Measurements from ENCODE around the gene NOXA1.

NOXA1 gene

DNA sequence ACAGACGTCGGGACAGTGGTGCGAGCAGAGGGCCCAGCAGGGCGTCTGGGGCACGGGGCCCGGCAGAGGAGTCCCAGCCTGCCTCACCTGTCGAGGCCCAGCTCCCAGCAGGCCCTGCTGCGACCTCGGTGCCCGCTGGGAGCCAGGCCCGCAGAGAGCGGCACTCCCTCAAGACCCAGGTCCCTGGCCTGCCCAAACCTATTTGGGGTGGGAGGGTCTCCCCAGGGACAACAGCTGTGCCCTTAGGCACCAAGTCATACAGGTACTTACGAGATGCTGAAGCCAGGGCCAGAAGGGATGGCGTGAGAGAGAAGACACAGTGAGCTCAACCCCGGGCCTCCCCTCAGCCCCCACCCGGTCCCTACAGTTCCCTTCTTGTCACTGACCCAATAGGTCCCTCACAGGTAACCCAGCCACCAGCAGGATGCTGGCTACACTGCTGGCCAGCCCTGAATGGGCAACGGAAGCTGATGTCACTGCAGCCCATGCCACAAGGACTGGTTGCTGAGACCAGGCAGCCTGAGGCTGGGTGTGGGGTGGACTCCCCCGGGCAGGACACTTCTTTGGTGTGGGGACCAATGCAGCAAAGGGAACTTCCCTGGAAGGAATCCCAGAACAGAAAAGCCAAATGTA lies 32.3 kb downstream of the NOXA1 start:
- FAIRE-seq = no peak

DNA sequence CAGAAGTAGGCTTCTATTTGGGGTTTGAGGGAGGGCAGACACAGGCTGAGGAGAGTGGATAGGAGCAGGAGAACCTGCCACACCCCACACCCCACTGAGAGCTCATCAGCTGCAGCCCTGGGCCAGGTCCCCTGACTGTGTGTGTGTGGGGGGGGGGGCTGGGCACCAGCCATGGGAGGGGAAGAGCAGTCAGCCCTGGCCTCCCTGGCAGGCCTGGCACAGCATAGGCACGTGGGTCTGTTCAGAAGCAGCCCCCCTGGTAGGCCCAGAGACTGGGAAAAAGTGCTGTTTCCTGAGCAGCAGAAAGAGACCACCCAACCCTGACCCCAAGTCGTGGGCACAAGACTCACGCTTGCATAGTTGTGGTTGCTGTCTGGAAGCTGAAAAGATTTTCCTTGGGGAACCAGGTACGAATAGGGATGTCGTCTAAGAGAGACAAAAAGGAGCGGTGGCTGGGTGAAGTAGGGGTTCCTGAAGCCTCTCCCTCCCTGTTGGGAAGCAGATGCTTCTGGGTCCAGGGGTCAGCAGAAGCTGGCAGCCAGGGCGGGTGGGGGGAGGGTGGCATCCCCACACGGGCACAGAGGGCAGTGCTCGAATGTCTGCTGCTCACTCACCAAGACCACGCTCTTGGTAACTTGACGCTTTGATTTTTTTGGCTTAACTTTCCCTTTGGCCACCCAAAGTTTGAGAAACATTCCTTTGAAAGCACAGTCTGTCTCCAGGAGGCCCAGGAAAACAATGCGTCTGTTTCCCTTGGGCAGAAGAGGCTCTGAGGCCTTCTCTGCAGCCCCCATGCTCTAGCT lies 33.1 kb downstream of the NOXA1 start:
- FAIRE-seq = no peak

DNA sequence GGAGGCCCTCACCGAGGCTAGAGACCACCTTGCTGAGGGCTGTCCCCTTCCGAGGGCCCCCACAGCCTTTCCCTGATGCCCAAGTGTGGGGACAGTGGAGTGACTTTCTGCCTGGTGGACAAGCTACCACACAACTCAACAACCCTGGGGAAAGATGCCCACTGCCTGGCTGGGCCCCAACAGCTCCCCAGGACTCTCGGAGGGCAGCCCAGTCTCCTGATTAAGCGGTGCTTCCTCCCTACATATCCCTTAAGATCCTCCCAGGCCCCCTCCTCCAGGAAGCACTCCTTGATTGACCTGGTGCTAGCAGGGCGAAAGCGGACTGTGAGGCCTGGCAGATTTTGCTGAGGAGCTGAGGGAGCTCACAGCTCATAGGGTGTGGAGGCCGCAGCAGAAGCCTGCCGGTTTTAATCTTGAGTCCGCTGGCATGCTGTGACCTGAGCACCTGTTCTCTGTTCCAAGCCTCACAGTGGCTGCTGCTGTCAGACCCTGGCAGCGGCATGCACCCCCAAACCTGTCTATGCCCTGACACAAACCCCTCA lies 33.7 kb downstream of the NOXA1 start:
- FAIRE-seq = no peak

DNA sequence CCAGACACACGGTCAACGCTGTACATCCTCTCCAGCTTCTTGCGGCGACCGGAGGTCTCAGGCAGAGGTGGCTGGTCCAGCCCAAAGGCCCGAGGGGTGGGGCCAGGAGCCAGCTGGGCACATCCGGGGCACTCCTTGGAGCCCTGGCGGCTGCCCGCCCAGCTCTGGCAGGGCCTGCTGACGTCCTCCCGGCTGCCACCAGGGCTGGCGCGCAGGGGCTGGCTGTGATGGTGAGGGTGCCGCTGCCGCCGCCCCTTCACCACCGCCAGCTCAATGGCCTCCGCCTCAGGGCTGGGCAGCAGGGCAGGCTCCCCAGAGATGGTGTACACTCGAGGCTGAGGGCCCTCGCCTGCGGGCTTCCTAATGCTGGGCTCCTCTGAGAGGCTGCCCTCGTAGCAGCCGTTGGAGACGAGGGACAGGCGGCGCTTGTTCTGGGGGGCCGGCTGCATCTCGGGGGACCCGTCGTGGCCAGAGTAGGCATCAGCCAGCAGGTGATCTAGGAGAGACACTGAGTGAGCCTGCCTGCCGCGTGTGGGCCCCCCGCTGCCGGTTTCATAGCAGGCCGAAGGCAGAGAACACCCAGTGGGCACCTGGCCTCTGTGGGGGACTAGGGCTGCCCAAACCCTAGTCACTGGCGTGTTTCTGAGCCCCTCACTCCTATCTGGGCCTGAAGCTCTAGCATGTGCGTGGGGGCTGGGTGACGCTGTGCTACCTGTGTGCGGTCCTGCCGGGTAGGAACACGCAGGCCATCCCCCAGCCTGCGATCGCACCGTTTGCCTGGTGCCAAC lies 34.4 kb downstream of the NOXA1 start:
- no peak for FAIRE-seq

DNA sequence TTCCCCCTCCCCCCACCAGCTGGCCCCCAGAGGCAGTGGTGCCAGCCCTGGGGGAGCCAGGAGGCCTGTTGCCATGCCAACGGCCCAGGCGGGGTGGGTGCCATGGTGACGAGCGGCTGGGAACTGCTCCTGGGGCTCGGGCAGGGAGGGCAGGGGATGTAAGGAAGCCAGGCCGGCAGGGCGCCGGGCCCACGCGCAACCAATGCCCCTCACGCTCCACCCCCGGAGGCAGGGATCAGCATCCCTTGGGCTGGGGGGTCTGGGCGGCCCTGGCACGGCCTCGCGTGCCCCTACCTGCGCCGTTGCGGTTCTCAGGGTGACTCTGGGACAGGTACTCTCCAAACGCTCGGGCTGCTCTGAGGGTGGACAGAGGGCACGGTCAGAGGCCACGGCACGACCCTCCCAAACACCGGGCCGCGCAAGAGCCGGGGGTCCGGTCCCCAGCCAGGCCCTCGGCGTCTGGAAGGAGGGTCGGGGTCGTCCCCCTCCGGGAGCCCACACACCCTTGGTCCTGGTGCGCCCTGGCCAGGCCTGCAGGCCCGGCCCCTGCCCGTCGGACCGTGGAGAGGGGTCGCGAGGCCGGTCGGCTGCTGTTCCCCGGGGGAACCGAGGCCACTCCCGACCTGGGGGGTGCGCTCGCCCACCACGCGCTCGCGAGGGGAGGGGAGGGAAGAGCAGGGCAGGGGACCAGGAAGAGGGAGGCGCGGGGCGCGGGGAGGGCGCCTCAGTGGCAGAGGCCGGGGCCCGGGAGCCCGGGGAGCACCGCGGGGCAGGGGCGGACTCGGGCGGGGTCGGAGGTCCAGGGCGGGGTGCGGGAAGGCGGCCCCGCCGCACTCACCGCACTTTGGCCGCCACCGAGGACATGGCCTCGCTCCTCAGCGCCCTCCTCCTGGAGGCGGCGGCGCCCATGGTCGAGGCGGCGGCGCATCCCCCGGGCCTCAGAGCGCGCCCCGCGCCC lies 35.3 kb downstream of the NOXA1 start:
- FAIRE-seq = no peak

DNA sequence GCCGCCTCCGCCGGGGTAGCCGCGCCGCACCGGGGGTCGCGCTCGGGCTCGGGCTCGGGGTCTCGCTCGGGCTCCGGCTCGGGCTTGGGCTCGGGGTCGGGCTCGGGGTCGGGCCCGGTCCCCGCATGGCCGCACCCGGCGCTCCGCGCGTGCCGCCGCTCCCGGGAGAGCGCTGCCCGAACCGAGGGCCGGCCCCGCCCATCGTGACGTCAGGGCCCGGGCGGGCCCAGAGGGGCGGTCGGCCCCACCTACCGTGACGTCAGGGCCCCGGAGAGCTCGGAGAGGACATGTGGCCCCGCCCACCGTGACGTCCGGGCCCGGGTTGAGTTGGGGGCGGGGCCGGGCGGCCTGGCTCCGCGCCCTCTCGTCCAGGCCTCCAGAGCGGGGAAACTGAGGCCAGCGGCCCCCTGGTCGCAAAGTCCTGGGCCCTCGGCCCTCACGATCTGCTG lies 36.0 kb downstream of the NOXA1 start, which contains the start of gene NSMF:
TSS of gene NSMF (minus strand) at position 183 of the 449 bp plus-strand sequence. CDS start 232 bp downstream, outside the sequence.
- no peak for FAIRE-seq

DNA sequence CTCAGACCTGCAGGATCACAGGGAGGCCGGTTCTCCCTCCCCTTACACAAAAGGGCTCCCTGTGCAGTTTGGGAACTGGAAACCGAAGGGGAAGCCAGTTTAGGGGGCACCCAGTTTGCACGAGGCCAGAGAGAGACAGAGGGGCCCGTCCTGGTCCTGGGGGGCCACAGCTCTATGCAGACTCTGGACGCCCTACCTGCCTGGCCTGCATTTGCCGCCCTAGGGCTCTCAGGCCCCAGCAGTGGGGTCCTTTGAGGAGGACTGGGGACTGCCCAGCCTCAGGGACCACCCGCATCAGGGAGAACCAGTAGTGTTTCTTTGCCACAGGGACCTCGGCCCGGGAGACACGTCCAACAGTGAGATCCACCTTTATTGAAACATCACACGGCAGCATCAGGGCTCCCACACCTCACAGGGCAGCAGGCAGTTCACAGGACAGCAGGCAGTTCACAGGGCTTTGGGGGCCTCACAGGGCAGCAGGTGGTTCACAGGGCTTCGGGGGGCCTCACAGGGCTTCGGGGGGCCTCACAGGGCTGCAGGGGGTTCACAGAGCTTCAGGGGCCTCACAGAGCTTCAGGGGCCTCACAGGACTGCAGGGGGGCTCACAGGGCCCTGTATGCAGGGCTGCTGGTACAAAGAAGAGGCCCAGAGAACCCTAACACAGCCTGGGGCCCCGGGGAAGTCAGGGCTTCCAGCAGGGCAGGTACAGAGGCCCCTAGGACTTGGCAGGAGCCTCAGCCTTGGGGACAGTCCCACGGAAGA lies 36.6 kb downstream of the NOXA1 start:
- FAIRE-seq = no peak

DNA sequence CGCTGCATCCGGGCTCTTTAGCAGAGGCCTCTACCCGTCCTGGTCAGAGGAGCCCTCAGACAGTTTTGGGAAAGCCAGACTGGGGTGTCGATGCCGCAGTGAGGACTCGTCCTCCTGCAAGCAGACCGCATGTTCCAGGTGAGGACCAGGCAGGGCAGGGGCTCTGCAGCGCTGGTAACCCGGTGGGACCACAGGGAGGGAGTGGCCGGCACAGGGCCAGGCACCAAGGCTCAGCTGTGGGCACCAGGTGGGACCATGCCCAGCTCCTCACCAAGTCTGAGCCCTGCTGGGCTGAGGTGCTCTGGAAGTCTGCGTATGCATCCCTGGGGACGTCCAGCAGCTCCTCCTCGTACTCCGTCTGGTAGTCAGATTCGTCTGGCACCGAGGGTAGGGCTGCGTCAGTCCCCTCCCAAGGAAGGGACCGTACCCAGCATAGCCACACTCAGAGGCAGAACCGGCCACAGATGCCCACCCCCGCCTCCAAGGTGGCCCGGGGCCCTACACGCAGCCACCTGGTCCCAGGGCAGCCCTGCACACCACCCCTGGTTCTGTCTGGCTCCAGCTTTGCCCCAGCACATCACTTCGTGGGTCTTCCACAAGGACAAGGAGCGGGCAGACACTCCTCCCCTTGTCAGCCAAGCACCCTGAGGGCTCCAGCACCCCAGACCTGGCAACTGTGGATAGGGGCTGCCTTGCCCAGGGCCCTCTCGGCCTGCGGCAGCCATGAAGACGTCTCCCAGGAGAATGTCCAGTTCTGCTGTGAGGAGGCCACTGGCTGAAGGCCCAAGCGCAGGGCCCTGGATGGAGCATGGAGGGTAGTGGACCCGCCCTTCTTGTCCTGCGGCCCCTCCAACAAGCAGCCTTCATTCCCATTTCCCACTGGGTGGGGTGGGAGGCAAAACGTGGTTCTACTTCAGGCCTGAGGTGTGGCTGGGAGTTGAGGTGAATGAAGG lies 37.4 kb downstream of the NOXA1 start:
- no peak for FAIRE-seq

DNA sequence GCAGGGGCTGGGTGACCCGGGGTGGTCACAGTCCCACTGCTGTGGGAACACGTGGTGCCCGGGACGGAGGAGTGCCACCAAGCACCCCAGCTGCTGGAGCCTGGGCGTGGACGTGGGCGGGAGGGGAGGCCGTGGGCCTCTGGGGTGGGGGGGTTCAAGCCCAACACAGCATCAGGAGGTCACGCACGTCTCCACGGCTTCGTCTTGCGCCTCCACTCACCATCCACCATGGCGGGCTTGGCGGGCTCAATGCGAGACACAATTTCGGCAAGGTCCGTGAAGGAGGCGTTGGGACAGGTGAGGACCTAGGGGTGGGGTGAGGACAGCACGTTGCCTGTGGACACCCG lies 38.1 kb downstream of the NOXA1 start:
- FAIRE-seq = no peak

DNA sequence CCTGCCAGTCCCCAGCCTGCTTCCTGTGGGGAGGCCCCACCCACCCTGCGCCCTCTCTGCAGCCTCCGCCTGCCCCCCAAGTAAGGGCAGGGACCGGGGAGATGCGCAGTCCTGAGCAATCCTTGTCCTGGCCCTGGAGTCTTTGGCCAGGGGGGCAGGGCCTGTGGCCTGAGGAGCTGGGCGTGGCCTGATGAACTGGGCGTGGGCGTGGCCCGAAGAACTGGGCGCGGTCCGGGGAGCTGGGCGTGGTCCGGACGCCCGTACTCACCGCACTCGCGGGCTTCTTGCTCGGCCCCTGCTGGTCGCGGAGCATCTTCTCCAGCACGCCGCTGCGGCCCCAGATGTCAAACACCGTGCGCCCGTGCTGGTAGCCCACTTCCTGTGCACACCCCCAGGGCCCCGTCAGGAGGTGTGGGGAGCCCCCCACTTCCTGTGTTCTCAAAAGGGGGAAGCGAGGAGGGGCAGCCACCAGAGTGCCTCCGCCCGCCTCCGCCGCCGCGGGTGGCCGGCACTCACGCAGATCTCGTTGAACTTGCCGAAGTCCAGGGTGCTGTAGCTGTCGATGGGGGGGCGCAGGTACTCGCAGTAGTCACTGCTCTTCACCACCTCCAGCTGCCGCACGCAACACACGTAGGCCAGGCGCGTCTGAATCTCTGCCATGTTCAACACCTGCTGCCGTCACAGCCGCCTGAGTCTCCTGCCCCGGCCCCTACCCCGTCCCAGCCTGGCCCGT lies 38.6 kb downstream of the NOXA1 start:
- no peak for FAIRE-seq

DNA sequence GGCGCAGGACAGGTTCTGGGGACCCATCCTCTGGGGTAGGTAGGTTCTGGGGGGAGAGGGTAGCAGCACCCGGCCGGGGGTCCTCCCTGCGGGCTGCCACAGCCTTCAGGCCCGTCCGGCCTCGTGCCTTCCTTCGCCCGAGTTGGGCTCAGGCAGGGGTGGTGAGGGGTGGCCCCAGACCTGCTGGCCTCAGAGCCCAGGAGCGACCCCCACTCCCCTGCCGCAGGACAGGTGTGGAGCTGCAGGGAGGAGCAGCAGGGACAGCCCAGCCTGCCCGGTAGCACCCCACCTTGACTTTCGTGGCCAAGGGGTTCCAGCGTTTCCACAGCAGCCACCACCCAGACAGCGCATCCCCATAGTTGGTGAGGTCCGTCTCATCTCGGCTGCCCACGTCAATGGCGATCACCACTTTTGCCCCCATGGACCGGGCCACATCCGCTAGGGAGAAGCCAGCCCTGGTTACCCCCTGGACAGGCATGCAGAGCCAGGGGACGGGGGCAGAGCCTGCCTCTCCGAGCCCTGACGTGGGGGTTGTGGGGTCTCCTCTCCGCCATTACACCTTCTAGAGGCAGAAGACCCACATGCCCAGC lies 39.3 kb downstream of the NOXA1 start:
- no peak for FAIRE-seq

DNA sequence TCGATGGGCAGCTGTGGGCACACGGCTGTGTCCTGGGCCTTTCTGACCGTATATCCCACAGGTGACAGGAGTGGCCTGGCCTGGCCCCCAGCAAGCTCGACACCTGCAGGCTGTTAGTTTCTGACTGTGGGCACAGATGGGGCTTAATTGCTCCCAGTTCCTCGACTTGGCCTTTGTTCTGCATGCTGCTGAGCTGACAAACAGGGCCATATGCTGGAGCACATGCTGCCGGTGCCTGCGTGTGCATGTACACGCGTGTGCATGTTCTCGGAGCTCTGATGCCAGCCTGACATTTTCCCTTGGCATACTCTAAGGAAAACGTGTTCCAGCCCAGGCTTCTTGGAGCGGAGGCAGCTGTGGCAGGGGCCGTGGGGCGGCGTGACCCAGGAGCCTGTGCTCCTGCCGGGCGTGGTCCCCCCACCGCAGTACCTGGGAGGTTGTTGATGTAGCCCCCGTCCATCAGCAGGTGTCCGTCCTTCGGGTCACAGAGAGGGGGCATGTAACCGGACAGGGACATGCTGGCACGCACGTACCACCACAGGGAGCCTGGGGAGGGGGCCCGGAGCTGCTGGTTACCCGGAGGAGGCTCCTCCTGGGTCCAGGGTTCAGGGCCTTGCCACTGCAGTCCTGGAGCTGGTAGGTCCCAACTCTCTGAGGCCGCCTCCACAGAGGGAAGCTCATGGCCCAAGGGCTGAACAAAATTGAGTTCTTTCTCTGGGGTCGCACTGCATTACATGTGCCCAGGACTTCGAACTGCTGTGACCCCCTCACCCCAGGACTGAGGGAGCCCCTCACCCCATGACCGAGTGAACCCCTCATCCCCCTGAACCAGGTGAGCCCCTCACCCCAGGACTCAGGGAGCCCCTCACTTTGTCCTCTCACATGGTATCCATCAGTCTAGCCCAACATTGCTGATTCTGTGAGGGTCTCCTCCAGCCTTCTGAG lies 40.1 kb downstream of the NOXA1 start:
- no peak for FAIRE-seq

DNA sequence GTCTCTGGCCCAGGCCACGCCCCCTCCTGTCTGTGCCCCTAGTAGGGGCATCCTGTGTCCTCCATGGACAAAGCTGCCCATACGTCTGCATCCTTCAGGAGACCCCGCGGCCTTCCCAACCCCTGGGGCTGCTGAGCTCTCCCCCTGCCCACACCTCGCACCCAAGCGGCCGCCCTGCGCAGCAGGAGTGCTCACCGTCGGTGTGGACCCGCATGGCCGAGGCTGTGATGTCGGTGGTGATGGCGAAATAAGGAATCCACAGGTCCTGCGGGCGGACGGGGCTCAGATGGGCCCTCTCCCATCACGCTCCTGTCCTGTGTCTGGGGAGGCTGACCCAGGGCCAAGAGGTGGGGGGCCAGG lies 40.7 kb downstream of the NOXA1 start:
- FAIRE-seq = no peak

DNA sequence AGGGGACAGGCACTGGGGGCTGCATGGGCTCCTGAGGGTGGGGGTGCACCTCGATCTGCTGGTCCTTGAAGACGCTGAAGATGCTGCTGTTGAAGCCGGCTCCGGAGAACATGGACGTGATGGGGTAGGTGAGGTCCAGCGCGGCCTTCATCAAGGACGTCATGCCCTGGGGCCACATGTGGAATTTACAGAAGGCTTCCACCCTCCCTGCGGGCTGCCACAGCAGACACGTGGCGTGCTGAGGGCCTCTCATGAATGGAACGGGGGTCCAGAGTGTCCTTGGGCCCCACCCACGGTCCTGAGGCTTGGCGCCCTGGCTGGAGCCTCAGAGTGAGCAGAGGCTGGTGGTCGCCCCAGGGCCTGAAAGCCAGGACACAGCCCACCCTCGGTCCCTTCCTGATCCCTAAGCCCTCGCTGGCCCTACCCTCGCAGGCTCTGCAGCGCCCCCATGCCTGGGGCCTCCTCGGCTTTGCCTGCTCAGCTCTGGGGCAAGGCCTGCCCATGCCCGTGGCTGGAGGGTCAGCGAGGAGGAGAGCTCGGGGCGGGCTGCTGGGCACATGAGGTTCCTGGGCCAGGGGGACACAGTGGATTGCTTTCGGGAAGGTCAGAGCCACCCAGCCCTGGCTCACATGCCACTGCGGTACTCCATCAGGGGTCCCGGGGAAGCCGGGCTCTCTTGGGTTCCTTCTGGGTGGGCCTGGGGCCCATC lies 41.3 kb downstream of the NOXA1 start:
- FAIRE-seq = no peak

DNA sequence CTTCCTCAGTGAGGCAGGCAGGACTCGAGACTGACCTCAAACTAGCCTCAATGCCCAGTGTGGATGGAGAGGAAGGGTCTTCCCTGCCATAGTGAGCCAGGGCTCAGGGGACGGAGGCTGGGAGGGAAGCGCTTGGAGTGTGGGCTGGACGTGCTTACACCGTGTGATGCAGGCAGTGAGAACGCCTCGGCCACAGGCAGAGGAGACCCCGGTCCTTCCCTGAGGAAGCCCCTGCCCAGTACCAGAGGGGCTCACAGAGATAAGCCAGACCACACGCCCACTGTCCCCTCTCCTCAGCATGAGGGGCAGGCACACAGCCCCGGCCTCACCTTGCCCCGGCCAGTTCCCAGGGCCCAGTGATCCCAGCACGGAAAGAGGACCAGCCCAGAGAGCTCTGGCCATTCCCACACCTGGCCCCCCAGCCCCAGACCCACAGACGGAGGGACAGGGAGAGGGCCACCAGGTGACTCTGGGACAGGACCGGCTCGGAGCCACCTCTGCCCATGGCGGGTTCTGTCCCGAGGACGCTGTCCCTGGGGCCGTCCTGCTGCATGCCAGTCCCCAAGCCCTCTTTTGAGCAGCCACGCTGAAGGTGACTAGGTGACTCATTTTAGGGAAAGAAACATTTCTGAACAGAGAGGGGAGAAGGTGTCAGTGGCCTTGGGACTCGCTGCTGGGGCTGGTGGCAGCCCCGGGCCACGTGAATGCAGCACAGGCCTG lies 42.0 kb downstream of the NOXA1 start:
- no peak for FAIRE-seq

DNA sequence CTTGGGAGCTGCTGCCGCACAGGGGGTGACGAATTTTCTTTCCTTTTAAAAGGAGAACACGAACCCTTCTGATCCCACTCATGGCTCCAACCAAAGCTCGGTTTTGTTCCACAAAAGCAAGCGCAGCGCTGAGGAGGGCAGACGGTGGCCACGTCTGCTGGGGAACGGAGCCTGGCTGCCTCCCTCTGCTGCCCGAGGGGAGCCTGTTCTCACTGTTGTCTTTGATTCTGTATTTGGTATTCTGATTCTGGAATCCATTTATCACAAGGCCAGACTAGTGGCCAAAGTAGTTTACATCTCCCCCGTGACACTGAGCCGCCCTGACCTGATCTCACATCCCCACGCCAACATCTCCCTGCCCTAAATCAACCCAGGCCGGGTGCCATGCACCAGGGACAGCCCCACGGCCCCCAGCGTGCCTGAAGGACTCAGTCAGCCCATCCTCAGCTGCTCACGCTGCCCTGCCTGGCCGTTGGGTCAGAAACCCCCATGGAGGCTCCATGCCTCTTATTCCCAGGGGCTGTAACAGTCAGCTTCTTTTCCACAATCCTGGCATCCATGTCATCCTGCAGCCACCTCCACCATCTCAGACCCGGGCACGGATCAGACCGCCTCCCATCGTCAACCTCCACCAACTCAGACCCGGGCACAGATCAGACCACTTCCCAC lies 42.7 kb downstream of the NOXA1 start:
- FAIRE-seq = no peak

Measured in A204.1 (cell line).